GM23338 (cell line): ENCODE data around the gene TMEM63C. TPM values are rescaled to one million over a fixed set of nuclear protein-coding genes. Genes with fewer than 3 reads are reported as not detected.

ENCODE experiments used
- ATAC-seq: fragments of 200-7000 bp; cut with Tn5 transposase; 3 replicates; pipeline ENCODE4 v1.9.1; 2020
- DNase-seq: peaks from one replicate; pipeline ENCODE4 v3.0.0-alpha.2; 2015; ENCODE audit warnings: low spot score
- H2AFZ ChIP-seq: fragments of 200-600 bp; sonication (generic); 2 replicates; pipeline ENCODE4 v1.8.0; 2016; ENCODE audit warnings: antibody characterized with exemption, mild to moderate bottlenecking, moderate library complexity
- H3F3A ChIP-seq: fragments of 200-600 bp; sonication (generic); replicated peaks from 2 replicates; pipeline ENCODE4 v1.8.0; 2017; ENCODE audit warnings: antibody characterized with exemption, mixed run types, low read depth
- H3K27ac ChIP-seq: fragments of 200-600 bp; sonication (generic); 2 replicates; pipeline ENCODE4 v1.6.1; 2016; ENCODE audit warnings: low read depth
- H3K27me3 ChIP-seq: fragments of 200-600 bp; sonication (generic); 2 replicates; pipeline ENCODE4 v1.8.0; 2016; ENCODE audit warnings: mild to moderate bottlenecking, mixed run types, moderate library complexity; ENCODE audit not compliant: insufficient read depth
- H3K36me3 ChIP-seq: fragments of 200-600 bp; sonication (generic); 2 replicates; pipeline ENCODE4 v1.8.0; 2016; ENCODE audit warnings: mild to moderate bottlenecking; ENCODE audit not compliant: insufficient read depth
- H3K4me1 ChIP-seq: fragments of 200-600 bp; sonication (generic); 2 replicates; pipeline ENCODE4 v1.8.0; 2016; ENCODE audit warnings: mild to moderate bottlenecking, moderate library complexity; ENCODE audit not compliant: insufficient read depth
- H3K4me2 ChIP-seq: fragments of 200-600 bp; sonication (generic); 2 replicates; pipeline ENCODE4 v1.7.1; 2017; ENCODE audit warnings: mixed run types
- H3K4me3 ChIP-seq: fragments of 200-600 bp; sonication (generic); 2 replicates; pipeline ENCODE4 v1.6.1; 2016; ENCODE audit warnings: mixed run types
- H3K79me2 ChIP-seq: fragments of 200-600 bp; sonication (generic); replicated peaks from 2 replicates; pipeline ENCODE4 v1.8.0; 2017; ENCODE audit warnings: mild to moderate bottlenecking; ENCODE audit not compliant: insufficient read depth
- H3K9me2 ChIP-seq: fragments of 200-600 bp; sonication (generic); 2 replicates; pipeline ENCODE4 v1.8.0; 2017; ENCODE audit not compliant: insufficient read depth
- H4K20me1 ChIP-seq: fragments of 200-600 bp; sonication (generic); replicated peaks from 2 replicates; pipeline ENCODE4 v1.8.0; 2017; ENCODE audit warnings: mild to moderate bottlenecking; ENCODE audit not compliant: insufficient read depth
- H3K27ac Mint-ChIP-seq: 2 replicates; pipeline ENCODE4 v1.8.0; 2020; ENCODE audit warnings: inconsistent platforms, mild to moderate bottlenecking, moderate library complexity, mixed read lengths
- H3K27me3 Mint-ChIP-seq: 3 replicates; pipeline ENCODE4 v1.8.0; 2022; ENCODE audit warnings: low read depth, mild to moderate bottlenecking, moderate library complexity, mixed read lengths, inconsistent platforms; ENCODE audit not compliant: insufficient read depth, poor library complexity
- H3K36me3 Mint-ChIP-seq: 3 replicates; pipeline ENCODE4 v1.8.0; 2021; ENCODE audit warnings: low read depth, mild to moderate bottlenecking, inconsistent platforms, moderate library complexity, mixed read lengths
- H3K4me1 Mint-ChIP-seq: 3 replicates; pipeline ENCODE4 v1.8.0; 2020; ENCODE audit warnings: mild to moderate bottlenecking, inconsistent platforms, mixed read lengths
- H3K4me3 Mint-ChIP-seq: 3 replicates; pipeline ENCODE4 v1.8.0; 2021; ENCODE audit warnings: moderate library complexity, mild to moderate bottlenecking, inconsistent platforms, mixed read lengths
- H3K9me3 Mint-ChIP-seq: 3 replicates; pipeline ENCODE4 v1.8.0; 2020; ENCODE audit warnings: moderate library complexity, mild to moderate bottlenecking, inconsistent platforms, mixed read lengths
- CREB1 ChIP-seq: fragments of 250-450 bp; sonication (Bioruptor Pico); IDR thresholded peaks from 2 replicates; pipeline ENCODE4 v1.5.0; 2020; ENCODE audit warnings: low read depth, mild to moderate bottlenecking, moderate library complexity
- ETS1 ChIP-seq: IDR thresholded peaks from 2 replicates; pipeline ENCODE4 v1.6.1; 2016; ENCODE audit warnings: antibody characterized with exemption
- EZH2 ChIP-seq: fragments of 200-600 bp; sonication (generic); IDR thresholded peaks from one replicate; pipeline ENCODE4 v1.8.0; 2017; ENCODE audit warnings: antibody characterized with exemption, mild to moderate bottlenecking, low read depth; ENCODE audit not compliant: unreplicated experiment
- EZH2phosphoT487 ChIP-seq: fragments of 200-600 bp; sonication (generic); IDR thresholded peaks from one replicate; pipeline ENCODE4 v1.8.1; 2018; ENCODE audit warnings: antibody characterized with exemption; ENCODE audit not compliant: unreplicated experiment
- JUNB ChIP-seq: IDR thresholded peaks from one replicate; pipeline ENCODE4 v1.6.1; 2016; ENCODE audit warnings: antibody characterized with exemption; ENCODE audit not compliant: unreplicated experiment
- NANOG ChIP-seq: IDR thresholded peaks from 2 replicates; pipeline ENCODE4 v1.6.1; 2016; ENCODE audit warnings: antibody characterized with exemption, borderline replicate concordance
- POLR2AphosphoS5 ChIP-seq: IDR thresholded peaks from 2 replicates; pipeline ENCODE4 v1.6.1; 2016; ENCODE audit warnings: antibody characterized with exemption, low read depth
- ZNF114 ChIP-seq: fragments of 250-450 bp; sonication (Bioruptor Pico); IDR thresholded peaks from 2 replicates; pipeline ENCODE4 v1.5.0; 2020; ENCODE audit warnings: mild to moderate bottlenecking, moderate library complexity
- ZNF331 ChIP-seq: fragments of 250-450 bp; sonication (Bioruptor Pico); IDR thresholded peaks from 2 replicates; pipeline ENCODE4 v1.5.0; 2020; ENCODE audit warnings: low read depth, mild to moderate bottlenecking, moderate library complexity
- ZNF462 ChIP-seq: fragments of 250-450 bp; sonication (Bioruptor Pico); IDR thresholded peaks from 2 replicates; pipeline ENCODE4 v1.5.0; 2020; ENCODE audit warnings: mild to moderate bottlenecking, moderate library complexity
- polyA plus RNA-seq: library from polyadenylated mRNA; unstranded; fragments of >200 nt; fragmentation: Nextera tagmentation; extraction: Ambion mirVana; gene quantifications from 2 replicates; pipeline ENCODE4 v1.2.1, GENCODE V29; 2016
- total RNA-seq: library from RNA; depleted of rRNA; stranded (reverse); fragments of >200 nt; shearing (Covaris generic); gene quantifications from 2 replicates; pipeline ENCODE4 v1.2.3, GENCODE V29; 2014

The TMEM63C gene
- total and polyA plus RNA-seq, 2 experiments from 2014 or later: 2.1 to 6.3 TPM

- TF ChIP-seq ZNF114 (CRISPR knock-in tag) (no peak), NANOG (no peak), POLR2AphosphoS5 (no peak), EZH2 (no peak), JUNB (no peak), ZNF331 (no peak)
Measured at GRCh38 chr14:77273796-77274195, 92.2 kb downstream of the TMEM63C start (continued).

GRCh38 chr14:77275041-77275580, 93.5 kb downstream of the TMEM63C start:
- Mint-ChIP-seq H3K27ac (no peak overlapping the region), H3K9me3 (no peaks in the 10 kb centered on the region), H3K4me1 (peaks cover 4% of the 10 kb centered on the region; the same call in 2 of the 3 replicates), H3K36me3 (peaks cover 7% of the 10 kb centered on the region; the same call in 1 of the 3 replicates), H3K4me3 (no peak overlapping the region; the same call in 2 of the 3 replicates), H3K27me3 (peaks cover 34% of the 10 kb centered on the region)
- H2AFZ ChIP-seq: no peak overlapping the region
- peaks cover 31% of the 10 kb centered on the region for H3K27me3 ChIP-seq
- H3K4me1 ChIP-seq: no peaks in the 10 kb centered on the region
- H3K9me2 ChIP-seq: no peaks in the 10 kb centered on the region
- H3F3A ChIP-seq: no peaks in the 10 kb centered on the region
- H3K4me2 ChIP-seq: no peak overlapping the region
- no peak overlapping the region for H3K4me3 ChIP-seq
- no peak overlapping the region for H3K27ac ChIP-seq
- no peaks in the 10 kb centered on the region; the same call in 1 of the 2 replicates for H4K20me1 ChIP-seq
- no peak for TF ChIP-seq ETS1
- TF ChIP-seq ZNF462 (CRISPR knock-in tag): no peak
- no peak for TF ChIP-seq EZH2phosphoT487
- no peak for TF ChIP-seq CREB1 (CRISPR knock-in tag)
- no peak for TF ChIP-seq ZNF114 (CRISPR knock-in tag)
- no peaks in the 10 kb centered on the region for H3K79me2 ChIP-seq
- ATAC-seq (no peak), DNase-seq (no peak)
- no peaks in the 10 kb centered on the region for H3K36me3 ChIP-seq
